NCI-H2196 treated with DMSO at 0.1 percent for 48 hours (cell line): ENCODE measurements around the gene CACNA1I.

Experiments used
- DNase-seq: peaks from one replicate; lab custom pipeline; 2025; ENCODE audit not compliant: unreplicated experiment; lab: John Stamatoyannopoulos, UW

Gene CACNA1I

DNA sequence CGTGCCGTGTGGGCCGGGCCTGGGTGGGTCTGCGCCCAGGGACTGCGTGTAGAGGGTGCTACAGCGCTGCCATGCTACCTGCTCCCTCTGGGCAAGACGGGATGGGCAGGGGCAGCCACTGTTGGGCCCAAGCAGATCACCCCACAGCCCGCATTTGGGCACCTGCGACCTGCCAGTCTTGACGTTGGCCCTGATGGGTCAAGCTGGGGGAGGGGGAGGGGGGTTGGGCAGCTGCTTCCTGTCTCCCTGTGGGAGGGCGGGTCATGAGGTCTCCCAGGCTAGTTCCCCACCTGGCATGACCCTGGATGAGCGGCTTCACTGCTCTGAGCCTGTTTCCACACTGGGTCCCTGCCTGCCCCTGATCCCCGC, 35.2 kb upstream of the CACNA1I start:
- no peak for DNase-seq

DNA sequence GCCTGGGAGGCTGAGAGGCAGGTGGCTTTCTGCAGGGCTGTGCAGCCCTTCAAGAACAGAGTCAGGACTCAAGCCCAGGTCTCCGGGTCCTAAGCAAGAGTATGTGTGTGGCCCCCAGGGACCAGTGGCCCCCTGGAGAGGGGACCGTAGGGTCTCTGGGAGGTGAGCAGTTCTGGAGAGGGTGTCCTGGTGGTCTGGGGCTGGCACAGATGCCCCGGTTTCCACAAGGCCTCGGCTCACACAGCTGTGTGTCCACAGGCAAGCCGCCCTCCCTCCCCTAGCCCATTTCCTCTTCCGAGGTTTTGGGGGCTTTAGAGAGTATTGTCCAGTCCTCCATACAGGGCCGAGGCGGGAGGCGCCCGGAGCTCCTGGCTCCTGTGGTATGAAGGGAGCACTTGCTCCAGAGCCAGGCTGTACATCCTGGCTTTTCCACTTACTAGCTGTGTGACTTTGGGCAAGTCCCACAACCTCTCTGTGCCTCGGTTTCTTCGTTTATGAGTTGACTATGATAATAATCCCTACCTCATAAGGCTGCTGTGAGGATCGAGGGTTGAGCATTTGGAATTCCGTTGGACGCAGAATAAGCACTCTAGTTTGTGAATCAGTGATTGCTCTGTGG, 34.6 kb upstream of the CACNA1I start:
- no peak for DNase-seq

DNA sequence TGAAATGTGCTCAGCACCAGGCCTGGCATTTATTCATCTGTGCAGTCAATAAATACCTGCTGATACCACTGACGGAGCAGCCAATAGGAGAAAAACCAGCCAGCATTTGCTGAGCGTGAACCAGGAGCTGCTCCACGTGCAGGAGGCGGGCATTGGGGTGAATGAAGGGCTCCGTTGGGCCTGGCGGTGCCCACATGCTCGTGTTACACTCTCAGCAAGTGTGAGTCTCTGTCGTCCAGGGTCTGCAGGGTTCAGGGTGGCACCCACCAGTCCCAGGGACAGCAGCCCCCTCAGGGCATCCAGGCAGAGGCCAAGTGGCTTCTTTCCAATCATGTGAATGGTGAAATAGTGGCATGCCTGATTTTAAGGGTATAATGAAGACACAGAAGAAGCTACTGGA, 33.8 kb upstream of the CACNA1I start:
- no peak for DNase-seq

DNA sequence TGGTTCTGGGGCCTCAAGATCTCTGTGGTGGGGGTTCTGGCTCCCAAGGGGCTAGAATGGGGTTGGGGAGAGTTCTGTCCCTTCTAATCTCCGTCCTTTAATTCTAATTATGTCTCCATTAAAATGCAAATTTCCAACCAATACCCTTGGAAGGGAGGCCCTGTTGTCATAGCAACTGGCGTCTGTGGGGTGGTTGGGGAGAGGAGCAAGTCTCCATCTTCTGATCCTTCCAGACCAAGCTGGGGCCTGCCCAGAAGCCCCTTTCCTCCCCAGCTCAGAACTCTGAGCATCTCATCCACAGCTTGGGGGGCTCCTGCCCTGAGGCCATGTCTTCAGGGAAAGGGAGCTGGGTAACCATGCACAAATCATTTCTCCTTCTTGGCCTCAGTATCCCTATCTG, 32.6 kb upstream of the CACNA1I start:
- DNase-seq = no peak

DNA sequence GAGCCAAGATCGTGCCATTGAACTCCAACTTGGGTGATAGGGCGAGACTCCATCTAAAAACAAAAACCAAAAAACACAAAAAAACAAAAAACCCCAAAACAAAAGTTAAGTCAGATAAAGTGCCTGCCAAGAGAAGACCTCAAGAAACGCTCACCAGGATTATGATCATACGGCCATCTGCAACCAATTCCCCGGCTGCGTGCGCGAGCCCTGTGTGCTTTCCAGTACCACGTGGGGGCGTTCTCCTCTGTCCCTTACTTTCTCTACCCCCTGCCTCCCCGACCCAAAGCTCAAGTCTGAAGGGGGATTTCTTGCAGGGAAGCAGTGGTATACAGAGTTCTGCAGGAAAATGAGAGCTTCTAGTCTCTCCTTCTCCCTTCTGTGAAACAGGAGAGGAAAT, 27.5 kb upstream of the CACNA1I start:
- DNase-seq = no peak

DNA sequence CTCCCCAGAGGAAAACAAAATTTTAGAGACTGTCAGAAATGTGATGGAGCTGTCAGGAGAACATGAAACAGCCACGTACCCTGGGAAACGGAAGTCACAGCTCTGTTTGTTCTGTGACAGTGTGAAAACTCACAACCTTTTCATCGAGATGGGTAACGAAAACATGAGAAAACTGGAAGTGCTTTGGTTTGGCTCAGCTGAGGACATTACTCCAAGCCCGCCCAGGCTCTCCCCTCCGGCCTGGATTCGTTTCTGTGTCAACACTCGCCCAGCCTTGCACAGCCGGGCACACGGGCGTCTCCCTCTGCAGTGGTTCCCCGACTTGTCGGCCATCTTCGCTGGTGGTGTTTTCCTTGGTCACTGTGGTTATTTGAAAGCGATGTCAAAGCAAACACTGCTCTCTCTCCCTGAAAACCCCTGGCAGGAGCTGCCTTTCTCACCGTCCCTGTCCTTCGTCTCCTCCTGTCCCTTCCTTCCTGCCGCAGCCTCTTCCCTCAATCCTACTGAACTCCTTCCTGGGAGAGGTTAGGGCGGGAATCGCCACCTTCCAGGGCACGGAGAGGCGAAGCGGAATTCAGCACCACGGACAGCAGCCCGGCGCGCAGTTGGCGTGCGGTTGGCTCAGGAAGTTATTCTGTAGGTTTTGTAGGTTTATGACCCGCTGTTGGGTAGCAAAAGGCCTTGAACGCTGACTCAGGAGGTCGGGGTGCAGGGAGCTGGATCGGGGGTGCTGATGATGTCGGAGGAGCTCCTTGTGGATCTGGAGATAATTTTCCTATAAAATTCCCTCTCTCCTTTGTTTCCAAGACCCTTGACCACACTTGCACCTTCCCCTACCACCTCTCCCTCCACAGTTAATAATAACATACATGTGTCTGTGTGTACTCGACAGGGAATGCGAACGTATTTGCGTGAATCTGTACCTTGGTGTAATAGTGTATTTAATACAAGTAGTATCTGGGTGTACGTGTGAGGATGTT, 24.9 kb upstream of the CACNA1I start:
- DNase-seq = no peak

DNA sequence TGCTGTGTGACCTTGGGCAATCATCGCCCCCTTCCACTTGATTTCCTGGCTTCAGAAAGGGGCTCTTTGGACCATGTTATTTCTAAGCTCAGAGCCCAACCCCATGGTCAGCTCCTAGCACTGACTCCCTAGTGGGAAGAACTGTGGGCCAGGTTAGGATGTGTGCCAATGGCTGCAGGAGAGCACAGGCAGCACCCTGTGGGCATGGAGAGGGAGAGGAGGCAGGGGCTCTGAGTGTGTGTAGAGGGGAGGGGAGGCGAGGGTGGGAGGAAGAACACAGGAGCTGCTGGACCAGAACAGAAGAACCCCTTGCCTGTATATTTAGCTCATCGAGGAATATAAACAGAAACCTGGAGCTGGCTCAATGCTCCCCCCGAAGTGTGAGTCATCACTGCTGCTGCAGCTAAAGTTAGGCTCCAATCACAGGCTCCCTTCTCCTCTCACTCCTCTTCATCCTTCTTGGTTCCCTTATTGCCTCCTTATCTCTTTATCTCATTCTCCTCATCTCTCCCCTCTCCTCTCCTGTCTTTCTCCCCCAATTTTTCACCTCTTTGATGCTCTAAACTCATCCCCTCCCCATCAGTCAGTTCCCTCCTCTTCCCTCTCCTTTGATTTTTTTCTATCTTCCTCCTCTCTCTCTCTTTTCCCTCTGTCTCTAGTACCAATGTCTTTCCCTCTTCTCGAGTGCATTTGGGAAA, 23.5 kb upstream of the CACNA1I start:
- DNase-seq = no peak

DNA sequence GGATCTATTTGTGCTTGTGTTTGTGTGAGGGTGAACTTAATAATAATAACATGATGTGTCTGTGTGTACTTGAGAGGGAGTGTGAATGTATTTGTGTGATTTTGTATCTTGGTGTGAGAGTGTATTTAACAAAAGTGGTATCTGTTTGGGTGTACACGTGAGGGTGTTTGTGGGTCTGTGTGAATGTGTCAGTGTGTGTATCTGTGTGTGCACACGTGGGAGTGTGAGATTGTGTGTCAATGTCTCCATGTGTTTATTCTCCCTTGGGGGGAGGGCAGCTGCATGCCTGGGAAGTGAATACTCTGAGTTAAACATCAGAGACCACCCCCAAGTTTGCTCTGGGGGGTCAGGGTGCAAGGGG, 23.0 kb upstream of the CACNA1I start:
- DNase-seq = no peak

DNA sequence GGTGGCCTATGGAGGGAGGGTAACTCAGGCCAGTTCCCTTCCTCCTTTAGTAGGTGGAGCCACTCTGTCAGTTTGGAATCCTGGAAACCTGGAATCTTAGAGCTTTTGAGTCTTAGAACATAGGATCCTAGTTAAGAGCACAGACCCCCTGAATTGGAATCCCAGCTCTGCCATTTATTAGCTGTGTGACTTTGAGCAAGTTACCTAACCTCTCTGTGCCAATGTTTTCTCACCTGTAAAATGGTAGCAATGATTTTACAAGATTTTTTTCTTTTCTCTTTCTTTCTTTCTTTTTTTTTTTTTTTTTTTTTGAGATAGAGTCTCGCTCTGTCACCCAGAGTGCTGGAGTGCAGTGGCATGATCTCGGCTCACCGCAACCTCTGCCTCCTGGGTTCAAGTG, 17.1 kb upstream of the CACNA1I start:
- DNase-seq = no peak

DNA sequence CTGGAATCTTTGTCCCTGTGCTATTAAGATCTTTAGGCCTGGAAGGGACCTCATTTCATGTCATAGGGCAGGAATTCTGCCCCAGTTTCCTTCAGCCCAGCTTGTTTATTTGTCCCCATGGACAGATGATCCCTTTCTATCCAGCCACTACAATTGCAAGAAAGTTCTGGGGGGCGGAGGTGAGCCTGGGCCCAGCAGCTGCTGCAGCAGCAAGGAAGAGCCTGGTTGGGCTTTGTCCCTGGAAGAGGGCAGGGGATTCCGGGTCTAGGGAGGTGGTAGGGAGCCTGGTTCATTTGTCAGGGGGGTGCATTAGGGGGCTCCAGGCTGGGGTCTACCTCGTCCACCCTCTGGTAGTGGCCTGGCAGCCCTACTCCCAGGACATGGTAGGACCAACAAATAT, 16.4 kb upstream of the CACNA1I start:
- no peak for DNase-seq

DNA sequence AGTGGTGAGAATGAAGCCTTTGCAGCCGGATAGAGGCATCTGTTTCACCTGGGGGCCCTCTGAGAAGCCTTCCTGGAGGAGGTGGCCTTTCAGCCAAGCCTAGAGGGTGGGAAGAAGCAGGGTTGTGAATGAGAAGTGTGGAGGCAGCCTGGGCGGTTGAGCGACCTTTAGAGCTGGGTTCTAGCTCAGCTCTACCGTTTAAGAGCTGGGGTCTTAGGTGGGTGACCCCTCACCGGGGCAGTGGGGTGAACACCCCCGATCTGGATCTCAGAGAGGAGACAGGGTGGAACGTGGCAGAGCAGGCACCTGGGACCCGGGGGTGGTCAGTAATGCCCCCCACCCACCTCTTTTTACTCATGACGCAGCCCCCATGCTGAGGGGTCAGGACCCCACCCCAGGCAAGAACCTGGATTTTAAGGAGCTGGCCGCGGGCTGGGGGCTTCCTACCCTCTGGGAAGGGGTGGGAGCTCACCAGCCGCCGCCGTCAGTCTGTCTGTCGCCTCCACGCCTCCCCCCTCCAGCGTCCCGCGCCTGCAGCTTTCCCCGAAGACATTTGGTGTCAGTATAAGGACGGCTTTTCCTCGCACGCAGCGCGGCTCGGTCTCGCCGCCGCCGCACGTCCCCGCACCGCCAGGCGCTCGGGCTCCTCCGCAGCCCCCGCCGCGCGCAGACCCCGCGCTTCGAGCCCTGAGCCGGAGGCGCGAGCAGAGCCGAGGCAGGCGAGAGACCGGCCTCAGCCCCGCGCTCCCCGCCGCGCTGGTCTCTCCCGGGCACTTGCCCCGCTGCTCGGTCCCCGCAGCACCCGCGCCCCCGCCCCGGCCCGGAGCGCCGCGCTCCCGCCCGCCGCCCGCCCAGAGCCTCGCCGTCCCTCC, 13.3 kb upstream of the CACNA1I start:
- DNase-seq = no peak

DNA sequence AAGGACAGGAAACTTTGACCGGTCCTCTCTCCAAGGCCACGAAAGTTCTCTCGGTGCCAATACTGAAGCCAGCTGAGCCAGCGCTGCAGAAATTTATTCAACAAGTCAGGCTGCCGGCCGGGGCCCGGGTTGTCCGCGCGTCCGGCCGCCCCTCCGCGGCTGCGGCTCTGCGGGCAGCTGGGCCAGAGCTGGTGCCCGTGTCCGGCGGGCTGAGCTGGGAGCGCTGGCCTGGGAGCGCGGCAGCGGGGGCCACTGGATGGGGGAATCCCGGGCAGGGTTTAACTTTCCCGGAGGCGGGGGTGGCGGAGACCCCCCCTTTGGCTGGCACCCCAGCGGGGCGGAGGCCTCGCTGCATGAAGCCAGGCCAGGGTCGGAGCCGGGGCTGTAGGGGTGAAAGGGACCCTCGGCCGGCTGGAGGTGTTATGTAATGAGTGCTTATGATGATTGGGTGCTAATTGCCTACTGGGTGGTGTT, 12.3 kb upstream of the CACNA1I start:
- DNase-seq = no peak

DNA sequence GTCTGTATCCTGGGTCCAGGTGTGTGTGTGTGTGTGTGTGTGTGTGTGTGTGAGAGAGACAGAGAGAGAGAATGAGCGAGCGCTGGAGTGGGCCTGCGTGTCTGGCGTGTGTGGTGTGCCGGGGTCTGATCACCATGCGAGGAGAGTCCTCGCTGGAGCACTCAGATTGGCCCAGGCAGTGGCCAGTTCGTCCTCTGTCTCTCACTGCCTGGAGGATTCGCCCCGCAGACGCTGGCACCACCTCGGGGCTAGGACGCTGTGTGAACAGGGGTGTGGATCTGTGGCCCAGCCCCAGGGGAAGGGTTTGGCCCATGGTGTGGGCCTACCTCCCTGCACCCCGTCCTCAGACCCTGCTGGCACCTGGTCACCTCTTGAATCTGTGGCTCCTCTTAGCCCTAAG, 11.6 kb upstream of the CACNA1I start:
- DNase-seq = no peak

DNA sequence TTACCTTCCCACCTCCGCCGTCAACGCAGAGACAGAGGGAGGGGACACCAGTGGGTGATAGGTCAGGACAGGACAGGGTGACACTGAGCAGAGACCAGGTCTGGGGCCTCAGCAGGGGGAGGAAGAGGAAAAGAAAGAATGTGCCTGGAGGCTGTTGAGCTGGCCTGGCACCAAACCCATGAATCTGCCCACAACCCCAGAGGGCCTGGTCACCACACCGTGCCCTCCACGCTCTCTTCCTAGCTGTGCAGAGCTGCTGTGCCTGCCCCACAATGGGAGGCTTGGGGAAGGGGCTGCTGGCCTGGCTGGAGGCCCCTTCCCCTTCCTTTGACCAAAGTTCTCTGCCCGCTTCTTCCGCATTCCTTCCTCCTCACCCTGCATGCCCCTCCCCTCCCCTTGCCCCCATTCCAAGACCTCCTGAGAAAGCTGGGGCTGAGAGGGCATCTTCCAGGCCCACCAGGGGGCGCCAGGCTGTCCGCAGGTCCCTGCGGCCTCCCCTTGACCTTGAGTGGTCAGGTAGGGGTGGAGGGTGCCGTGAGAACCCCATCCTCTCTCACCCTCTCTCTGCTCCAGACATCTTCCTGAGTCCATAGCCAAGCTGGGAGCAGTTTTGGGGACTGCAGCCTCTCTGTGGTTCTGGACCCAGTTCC, 11.0 kb upstream of the CACNA1I start:
- DNase-seq = no peak

DNA sequence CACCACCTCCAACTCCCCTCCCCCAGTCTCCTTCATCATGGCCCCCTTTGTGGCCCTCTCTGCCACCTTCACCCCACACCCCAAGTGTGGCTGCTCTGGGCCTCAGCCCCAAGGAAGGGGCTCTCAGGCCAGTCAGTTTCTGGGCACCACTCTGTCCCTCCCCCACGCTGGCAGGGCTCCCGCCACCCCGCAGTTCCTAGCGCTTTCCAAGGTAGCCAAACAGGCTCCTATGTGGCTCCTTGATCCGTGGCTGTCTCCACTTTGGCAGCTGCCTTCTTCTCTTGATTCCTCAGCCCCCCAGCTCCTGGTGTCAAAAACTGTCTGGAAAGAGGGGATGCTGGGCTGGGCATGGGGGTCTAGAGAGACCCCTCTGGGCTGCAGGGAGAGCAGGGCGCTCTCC, 10.4 kb upstream of the CACNA1I start:
- no peak for DNase-seq

DNA sequence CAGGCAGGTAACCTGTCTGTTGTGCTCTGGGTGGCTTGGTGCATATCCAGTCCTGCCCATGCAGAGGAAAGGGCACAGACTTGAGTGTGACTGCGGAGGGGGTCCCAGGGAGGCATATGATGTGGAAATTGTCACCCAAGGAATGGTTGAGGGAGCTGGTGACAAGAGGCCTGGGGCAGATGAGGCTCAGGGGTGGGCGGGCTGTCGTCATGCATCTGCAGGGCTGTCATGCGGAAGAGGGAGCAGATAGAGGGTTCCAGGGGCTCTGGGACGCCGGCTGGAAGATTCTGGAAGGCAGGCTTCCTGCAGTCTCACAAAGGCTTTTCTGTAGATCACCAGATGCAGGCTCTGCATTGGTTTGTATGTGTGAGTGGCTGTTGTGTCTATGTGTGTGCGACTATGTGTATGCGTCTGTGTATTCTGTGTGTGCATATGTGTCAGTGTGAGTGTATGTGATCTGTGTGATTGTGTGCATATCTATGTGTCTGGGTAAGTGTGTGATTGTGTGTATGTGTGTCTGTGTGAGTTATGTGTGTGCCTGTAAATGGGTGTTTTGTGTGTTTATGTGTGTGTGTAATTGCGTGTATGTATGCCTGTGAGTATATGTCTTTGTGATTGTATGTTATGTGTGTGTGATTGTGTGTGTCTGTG, 7.6 kb upstream of the CACNA1I start:
- no peak for DNase-seq

DNA sequence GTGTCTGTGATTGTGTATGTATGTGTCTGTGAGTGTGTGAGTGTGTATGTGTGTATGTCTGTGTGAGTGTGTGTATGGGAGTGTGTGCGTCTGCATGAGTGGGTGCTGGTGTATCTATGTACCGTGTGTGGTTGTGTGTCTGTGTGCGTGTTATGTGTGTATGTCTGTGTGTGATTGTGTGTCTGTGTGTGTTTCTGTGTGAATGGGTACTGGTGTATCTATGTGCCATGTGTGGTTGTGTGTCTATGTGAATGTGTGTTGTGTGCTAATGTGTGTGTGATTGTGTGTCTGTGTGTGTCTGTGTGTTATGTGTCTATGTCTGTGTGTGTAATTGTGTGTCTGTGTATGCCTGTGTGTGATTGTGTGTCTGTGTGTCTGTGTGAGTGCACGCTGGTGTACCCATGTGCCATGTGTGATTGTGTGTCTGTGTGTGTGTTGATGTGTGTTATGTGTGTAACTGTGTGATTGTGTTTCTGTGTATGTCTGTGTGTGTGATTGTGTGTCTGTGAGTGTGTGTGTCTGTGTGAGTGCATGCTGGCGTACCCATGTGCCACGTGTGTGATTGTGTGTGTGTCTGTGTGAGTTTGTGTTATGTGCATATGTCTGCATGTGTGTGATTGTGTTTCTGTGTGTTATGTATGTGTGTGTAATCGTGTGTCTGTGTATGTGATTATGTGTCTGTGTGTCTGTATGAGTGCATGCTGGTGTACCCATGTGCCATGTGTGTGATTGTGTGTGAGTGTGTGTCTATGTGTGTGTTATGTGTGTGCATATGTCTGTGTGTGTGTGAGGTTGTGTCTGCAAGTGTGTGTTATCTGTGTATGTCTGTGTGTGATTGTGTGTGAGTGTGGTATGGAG, 6.8 kb upstream of the CACNA1I start:
- no peak for DNase-seq

DNA sequence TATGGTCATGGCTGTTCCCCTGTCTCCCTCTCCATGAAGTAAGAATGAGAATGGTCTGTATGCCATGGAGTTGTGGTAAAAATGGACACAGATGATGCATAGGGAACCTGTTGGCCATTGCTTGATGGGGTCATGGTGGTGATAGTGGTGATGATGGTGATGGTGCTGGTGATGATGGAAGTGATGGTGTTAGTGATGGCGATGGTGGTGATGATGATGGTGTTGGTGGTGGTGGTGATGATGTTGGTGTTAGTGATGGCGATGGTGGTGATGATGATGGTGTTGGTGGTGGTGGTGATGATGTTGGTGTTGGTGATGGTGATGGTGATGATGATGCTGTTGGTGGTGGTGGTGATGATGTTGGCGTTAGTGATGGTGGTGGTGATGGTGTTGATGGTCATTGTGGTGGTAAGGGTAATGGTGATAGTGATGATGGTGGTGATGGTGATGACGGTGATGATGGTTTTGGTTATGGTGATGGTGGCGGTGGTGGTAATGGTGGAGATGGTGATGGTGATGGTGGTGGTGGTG, 5.1 kb upstream of the CACNA1I start:
- no peak for DNase-seq
